COLO829 (cell line): ENCODE data around the gene NEDD9.

ENCODE experiments used
- DNase-seq: peaks from one replicate; pipeline ENCODE4 v3.0.0; 2012; ENCODE audit warnings: low spot score

NEDD9 gene

GRCh38 chr6:11217360-11218101 lies 14.9 kb downstream of the NEDD9 start:
- DNase-seq, result no peak

- DNase-seq, result no peak
Measured at GRCh38 chr6:11215773-11216172, 16.7 kb downstream of the NEDD9 start.

DNA sequence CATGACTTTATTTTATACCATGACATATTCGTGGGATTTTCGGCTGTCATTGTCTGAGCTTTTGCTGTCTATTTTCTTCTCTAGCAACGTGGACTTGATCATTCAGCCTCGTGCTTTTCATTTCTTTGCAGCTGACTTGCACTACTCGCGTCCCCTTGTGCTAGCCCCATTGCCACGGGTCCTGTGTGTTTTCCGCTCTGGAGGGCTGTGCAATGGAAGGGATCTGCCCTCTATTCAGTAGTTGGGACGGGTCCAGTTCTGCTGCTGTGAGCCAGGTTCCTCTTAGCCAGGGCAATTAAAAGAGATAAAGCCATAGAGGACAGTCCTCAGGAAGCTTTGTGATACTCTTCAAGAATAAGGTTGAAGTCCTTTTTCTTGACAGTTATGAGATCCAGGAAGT lies 17.6 kb downstream of the NEDD9 start:
- DNase-seq, result no peak

DNA sequence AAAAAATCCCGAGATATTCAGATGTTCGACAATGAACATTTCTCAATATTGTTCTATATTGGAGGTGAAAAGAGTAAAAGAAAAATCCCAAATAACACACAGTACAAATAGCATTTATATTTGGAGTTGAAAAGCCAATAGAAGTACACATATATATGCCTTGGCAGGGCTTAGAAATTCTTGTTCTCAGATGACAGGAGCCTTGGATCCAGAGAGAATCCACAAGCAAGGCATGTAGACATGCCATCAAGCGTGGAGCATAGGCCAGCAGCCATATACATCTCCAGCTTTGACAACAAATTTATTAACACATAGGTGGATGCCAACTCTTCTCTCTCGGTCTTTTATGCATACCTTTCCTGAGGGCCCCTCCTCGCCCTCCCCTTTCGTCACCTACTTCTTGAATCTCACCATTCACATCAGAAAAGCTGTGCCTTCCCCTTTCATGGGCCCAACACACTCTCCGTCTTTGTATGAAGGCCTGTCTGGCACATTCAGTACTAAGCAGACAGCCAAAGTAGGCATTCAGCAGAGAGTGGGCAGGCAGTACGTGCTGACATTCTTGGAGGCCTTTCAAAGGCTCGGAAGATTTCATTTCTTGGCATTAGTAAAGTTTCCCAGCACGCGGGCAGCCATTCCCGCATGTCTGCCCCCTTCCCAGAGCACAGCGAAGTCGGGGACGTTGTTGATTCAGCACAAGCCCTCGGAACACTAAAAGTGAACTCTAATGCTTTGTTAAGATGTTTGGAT lies 18.2 kb downstream of the NEDD9 start:
- no peak for DNase-seq

DNA sequence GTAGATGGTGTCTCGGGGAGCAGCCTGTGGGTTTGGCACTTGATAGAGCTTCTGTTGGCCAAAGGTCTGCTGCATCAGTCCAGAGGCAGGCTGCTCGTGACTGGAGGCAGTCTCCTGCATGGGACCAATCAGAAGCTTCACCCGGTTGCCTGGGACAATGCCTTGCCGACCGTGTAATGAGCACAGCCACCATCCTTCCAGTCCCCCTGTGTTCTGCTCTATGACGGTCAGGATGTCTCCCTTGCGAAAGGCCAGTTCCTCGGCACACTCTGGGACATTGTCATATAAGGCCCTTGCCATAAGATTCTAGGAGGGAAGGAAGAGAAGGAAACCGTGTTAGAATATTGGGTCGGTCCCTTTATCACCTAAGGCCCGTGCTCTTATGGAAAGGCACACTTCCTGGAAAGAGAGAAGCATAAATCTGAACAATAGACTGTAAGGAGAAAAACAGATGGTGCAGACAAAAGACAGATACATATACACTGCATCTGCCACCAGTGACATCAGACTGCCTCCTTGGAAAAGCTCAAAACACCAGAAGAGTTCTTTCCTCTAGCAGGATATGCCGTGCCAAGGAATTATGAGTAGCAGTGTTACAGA lies 18.9 kb downstream of the NEDD9 start:
- no peak for DNase-seq

- DNase-seq, result no peak
Measured at GRCh38 chr6:11212664-11213063, 19.8 kb downstream of the NEDD9 start.

GRCh38 chr6:11211254-11211653 lies 21.2 kb downstream of the NEDD9 start:
- no peak for DNase-seq

GRCh38 chr6:11210386-11211138 lies 21.9 kb downstream of the NEDD9 start:
- DNase-seq, result no peak

DNA sequence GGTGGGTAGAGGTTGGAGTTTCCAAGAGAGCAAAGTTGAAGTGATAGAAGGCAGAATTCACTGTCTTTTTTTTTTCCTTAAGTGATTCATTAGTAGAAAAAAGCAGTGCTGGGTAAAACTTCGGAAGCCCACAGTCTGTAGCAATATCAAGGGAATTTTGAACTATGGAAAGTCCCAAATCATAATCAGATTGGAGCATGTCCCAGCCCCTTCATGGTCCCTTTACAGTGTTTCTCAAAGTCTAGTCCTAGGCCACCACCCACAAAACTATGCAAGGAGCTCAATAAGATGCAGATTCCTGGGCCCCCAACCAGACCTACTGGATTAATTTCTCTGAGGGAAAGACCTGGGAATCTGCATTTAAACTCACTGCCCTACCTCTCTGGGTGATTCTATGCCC lies 22.6 kb downstream of the NEDD9 start:
- no peak for DNase-seq

DNA sequence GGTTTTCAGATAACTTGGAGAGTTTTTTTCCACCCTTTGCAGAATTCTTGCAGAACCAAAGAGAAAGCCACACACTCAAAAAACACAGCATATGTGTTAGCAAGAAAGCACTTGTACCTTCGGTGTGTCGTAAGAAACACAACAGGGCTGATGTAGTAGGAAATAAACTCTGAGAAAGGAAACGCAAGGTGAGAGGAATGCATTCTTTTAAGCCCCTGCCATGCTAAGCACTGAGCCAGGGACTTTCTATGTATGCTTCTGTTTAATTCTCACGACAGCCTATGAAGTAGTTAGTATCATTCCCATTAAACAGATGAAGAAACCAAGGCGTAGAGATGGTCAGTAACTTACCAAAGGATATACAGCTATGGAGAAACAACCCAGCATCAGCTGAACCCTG lies 23.1 kb downstream of the NEDD9 start:
- no peak for DNase-seq

- no peak for DNase-seq
Measured at GRCh38 chr6:11208854-11209253, 23.6 kb downstream of the NEDD9 start.

DNA sequence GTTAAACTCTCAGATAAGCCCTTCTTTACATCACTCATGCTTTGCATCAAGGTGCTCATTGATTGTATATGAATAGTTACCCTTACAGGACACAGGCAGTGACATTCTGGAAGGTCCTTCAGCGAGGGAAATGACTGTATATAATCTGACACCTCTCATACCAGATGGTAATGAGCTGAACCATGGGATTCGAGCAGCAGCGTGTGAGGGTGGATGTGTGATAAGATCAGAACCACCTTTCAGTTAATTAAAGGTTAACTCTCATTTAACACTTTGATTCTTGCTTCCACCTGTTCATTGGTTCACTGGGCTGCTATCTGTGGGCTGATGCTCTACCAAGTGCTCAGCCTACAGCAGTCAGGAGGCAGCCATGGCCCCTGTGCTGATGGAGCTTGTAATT lies 24.2 kb downstream of the NEDD9 start:
- DNase-seq, result no peak

DNA sequence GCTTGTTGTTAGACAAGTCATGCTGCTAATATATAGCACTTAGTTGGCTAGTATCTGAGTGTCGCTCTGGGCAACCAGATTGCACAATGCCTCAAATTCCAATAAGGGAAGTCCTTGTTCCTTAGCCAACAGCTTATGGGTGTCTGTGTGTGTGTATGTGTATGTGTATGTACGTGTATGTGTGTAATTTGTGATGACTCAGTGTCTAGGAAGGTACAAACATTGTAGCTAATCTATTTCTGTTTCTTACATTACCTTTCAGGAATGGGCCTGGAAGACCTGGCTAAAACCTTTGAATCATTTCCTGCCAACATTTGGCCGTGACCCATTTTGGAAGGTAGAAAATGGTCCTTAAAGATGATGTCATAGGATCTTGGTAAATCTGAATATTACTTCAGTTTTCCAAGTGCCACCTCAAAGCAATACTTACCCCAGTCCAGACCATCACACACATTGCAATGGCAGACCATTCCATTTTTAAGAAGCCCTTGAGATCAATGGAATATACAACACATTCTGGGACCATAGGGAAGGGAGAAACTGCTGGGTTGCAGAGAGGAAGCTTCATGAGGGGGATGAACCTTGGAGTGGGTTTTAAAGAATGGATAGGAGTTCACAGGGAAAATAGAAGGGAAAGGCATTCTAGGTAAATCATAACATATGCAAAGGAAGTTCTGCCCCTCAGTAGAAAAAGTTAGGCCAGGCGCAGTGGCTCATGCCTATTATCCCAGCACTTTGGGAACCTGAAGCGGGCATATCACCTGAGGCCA lies 25.1 kb downstream of the NEDD9 start:
- DNase-seq, result peak; percentile 72

- DNase-seq, result no peak
Measured at GRCh38 chr6:11206576-11206975, 25.9 kb downstream of the NEDD9 start.

- DNase-seq, result no peak
Measured at GRCh38 chr6:11204794-11205366, 27.6 kb downstream of the NEDD9 start.

- DNase-seq, result no peak
Measured at GRCh38 chr6:11204005-11204399, 28.5 kb downstream of the NEDD9 start.

- no peak for DNase-seq
Measured at GRCh38 chr6:11203306-11204004, 29.0 kb downstream of the NEDD9 start.

DNA sequence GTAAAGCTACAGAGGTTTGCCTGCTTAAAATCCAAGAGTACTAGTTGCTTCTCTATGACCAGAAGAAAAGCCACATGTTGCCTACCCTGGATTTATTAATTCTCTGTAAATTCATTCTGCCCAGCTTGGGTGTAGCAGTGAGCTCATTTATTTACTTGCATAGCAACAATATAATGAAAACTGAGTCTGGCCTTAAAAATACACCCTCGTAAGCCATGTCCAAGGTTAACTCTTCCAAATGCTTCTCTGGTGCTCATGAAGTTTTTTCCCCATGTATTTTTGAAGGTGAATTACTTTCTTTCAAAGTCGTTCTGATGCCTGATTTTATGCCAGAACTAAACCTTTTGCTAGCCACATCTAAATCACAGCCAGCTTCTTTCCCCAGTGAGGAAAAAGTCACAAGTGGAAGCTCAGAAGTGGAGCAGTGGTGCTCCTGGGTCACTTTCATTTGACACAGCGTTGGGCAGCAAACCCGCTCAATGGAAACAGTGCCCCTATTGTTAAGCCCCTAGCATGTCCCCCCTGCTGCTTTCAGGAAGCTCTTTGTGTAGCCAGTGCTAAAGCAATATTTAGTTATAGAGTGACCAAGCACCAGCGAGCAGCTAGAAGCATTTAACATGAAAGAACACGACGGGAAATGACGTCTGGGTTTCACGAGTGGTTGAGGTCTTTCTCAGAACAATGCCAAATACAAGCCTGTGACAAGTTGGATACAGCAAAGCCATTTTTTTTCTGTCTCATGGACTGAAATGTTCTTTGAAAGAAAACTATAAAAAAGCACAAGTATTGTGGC lies 29.8 kb downstream of the NEDD9 start:
- peak; percentile 98 for DNase-seq

DNA sequence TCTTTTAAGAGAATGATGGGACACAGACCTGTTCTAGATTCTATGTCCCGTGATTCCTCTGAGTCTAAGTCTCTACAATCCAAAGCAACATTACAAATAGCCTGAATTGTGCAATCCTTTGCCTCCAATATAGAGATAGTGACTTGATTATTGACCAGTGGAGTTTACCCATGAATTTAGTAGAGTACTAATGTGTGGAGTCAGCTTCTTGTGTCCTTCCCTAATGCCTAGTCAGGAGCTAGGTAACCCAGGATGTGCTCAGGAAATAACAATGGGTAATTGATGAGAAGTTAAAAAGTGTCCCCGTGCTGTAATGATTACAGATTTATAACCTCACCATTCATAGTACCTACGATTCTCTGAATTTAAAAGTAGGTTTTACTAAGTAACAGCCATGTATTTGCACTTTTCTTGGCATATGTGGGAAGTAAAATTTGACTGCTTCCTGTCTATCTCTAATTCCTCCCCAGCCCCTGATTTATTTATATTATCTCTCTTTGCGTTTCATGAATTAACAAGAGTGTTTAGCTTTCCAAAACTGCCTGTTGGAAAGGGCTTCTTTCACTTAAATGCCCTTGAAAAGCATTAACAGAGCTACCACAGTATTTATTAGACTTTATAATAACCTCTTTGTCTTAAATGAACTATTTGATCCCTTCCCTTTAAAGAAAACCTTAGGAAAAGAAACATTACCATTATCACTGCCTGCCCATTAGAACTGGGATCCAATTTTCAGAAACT lies 30.5 kb downstream of the NEDD9 start:
- peak; percentile 82 for DNase-seq
